ENCODE data around the gene SLC39A9.

GRCh38 chr14:69400154-69400553 lies 1.7 kb downstream of the SLC39A9 start:
- TF ChIP-seq CTCF (tag by site-specific recombination; IDR thresholded peaks at IDR 0.05) (no peak), ZNF274 (IDR thresholded peaks at IDR 0.05; ENCODE audit: low read length) (no peak), ZNF274 (tag by site-specific recombination; IDR thresholded peaks at IDR 0.05; ENCODE audit: borderline replicate concordance) (no peak), KLF10 (tag by site-specific recombination; IDR thresholded peaks at IDR 0.05) (no peak)

All from HEK293 (cell line).